Vagina (tissue), 2 donors: ENCODE measurements around the gene BMF.

Experiments used
- POLR2AphosphoS5 ChIP-seq, 2 donors: sonication (generic); formaldehyde crosslinking; IDR thresholded peaks; one replicate each; pipeline ENCODE4 v1.9.0; 2017; ENCODE audit warnings: antibody characterized with exemption in 2 of 2, mild to moderate bottlenecking in 2 of 2, low read depth in 1 of 2; ENCODE audit not compliant: insufficient read depth in 1 of 2
- TF ChIP-seq, protein P1 (sequence below), 3 experiments: fragments of 450-650 bp in 2 of 3; fragments of 200-600 bp in 1 of 3; sonication (generic) in 1 of 3; IDR thresholded peaks; one replicate each; pipeline ENCODE4 v1.5.1; 2017 to 2019; ENCODE audit warnings: antibody characterized with exemption in 3 of 3, mild to moderate bottlenecking in 2 of 3, moderate library complexity in 2 of 3

DNA sequence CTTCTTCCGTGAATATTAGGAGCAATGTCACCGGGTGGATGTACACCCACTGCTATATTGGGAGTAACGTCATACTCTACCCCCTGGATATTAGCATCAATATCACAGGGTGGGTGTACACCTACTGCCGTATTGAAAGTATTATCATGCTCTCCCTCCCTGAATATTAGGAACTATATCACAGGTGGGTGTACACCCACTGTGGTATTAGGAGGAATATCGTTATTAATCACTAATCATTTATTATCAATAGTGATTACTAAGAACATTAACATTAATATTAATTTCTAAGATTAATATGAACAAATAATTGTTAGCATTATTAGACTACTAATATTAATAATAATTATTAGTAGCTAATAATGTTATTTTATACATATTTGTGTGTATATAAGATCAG, 21.4 kb upstream of the BMF start:
- TF ChIP-seq, protein P1, sequence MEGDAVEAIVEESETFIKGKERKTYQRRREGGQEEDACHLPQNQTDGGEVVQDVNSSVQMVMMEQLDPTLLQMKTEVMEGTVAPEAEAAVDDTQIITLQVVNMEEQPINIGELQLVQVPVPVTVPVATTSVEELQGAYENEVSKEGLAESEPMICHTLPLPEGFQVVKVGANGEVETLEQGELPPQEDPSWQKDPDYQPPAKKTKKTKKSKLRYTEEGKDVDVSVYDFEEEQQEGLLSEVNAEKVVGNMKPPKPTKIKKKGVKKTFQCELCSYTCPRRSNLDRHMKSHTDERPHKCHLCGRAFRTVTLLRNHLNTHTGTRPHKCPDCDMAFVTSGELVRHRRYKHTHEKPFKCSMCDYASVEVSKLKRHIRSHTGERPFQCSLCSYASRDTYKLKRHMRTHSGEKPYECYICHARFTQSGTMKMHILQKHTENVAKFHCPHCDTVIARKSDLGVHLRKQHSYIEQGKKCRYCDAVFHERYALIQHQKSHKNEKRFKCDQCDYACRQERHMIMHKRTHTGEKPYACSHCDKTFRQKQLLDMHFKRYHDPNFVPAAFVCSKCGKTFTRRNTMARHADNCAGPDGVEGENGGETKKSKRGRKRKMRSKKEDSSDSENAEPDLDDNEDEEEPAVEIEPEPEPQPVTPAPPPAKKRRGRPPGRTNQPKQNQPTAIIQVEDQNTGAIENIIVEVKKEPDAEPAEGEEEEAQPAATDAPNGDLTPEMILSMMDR (IDR thresholded peaks at IDR 0.05): no peak
- no peak for TF ChIP-seq POLR2AphosphoS5 (IDR thresholded peaks at IDR 0.05; ENCODE audit: insufficient read depth in 1 of 2, low read depth in 1 of 2)
